Activated naive CD4-positive, alpha-beta T cell treated with anti-CD3 and anti-CD28 coated beads, Interleukin-2, amount 50 U/mL, for 24 hours (primary cell): ENCODE results near the gene CCAR1.
"Not testable (repeated sequence)": the region's sequence is repeated elsewhere in the genome, so short reads cannot be mapped to it uniquely, and the experiment has no call there.

Experiments
- H3K27ac Mint-ChIP-seq: one replicate; pipeline ENCODE4 v1.8.0; 2021; ENCODE audit warnings: mild to moderate bottlenecking, mixed read lengths
- H3K27me3 Mint-ChIP-seq: one replicate; pipeline ENCODE4 v1.8.0; 2021; ENCODE audit warnings: mixed read lengths
- H3K36me3 Mint-ChIP-seq: one replicate; pipeline ENCODE4 v1.8.0; 2021; ENCODE audit warnings: mixed read lengths
- H3K4me1 Mint-ChIP-seq: one replicate; pipeline ENCODE4 v1.8.0; 2021; ENCODE audit warnings: mixed read lengths
- H3K4me3 Mint-ChIP-seq: one replicate; pipeline ENCODE4 v1.8.0; 2021; ENCODE audit warnings: mild to moderate bottlenecking, mixed read lengths
- H3K9me3 Mint-ChIP-seq: one replicate; pipeline ENCODE4 v1.8.0; 2021; ENCODE audit warnings: mixed read lengths

CCAR1 gene, protein sequence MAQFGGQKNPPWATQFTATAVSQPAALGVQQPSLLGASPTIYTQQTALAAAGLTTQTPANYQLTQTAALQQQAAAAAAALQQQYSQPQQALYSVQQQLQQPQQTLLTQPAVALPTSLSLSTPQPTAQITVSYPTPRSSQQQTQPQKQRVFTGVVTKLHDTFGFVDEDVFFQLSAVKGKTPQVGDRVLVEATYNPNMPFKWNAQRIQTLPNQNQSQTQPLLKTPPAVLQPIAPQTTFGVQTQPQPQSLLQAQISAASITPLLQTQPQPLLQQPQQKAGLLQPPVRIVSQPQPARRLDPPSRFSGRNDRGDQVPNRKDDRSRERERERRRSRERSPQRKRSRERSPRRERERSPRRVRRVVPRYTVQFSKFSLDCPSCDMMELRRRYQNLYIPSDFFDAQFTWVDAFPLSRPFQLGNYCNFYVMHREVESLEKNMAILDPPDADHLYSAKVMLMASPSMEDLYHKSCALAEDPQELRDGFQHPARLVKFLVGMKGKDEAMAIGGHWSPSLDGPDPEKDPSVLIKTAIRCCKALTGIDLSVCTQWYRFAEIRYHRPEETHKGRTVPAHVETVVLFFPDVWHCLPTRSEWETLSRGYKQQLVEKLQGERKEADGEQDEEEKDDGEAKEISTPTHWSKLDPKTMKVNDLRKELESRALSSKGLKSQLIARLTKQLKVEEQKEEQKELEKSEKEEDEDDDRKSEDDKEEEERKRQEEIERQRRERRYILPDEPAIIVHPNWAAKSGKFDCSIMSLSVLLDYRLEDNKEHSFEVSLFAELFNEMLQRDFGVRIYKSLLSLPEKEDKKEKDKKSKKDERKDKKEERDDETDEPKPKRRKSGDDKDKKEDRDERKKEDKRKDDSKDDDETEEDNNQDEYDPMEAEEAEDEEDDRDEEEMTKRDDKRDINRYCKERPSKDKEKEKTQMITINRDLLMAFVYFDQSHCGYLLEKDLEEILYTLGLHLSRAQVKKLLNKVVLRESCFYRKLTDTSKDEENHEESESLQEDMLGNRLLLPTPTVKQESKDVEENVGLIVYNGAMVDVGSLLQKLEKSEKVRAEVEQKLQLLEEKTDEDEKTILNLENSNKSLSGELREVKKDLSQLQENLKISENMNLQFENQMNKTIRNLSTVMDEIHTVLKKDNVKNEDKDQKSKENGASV

DNA sequence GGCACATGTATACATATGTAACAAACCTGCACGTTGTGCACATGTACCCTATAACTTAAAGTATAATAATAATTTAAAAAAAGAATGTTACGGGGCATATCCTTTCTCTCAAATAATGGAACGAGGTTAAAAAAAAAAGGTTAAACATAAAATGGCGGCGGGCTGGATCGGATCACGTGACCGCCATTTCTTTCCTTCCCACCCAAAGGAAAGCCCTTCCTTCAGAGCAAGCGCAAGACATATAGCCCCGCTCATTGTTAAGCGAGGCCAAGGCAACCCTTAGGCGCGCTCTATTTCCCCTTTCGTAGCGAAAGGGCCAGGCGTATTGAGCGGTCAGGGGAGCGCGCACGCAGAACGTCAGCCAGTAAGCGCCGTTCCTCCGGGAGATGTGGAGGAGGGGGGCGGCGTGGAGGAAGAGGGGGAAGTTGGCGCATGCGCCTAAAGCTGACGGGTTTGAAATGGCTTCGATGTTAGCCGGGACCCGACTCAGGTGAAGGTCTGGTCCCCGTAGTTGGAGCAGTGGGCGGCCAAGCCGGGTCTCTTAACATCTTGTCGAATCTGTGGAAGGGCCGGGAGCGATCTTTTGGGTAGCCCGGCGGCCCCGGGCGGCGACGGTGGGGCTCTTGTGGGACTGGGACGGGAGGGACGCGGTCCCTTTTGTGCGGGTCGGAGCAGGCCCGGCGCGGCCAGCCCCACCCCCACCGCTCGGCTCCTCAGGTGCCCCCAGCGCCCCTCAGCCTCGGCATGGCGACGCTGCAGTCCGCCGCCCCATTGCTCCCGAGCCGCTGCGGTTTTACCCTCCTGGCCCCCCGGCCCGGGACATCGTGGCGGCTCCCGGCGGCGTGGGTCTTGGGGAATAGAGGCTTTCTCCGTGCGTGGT is at the start of gene CCAR1:
Gene CCAR1, plus strand, starts transcription at position 447 of the 880 bp plus-strand sequence. CDS start 1,266 bp downstream, outside the sequence.
- H3K9me3 Mint-ChIP-seq = no peaks in the 10 kb centered on the region
- no peaks in the 10 kb centered on the region for H3K27me3 Mint-ChIP-seq
- H3K27ac Mint-ChIP-seq = peak within 1 kb of the TSS; percentile 98
- H3K36me3 Mint-ChIP-seq = peaks cover 9% of the 10 kb centered on the region
- peaks cover 14% of the 10 kb centered on the region for H3K4me1 Mint-ChIP-seq
- H3K4me3 Mint-ChIP-seq = peak within 1 kb of the TSS; percentile 94

DNA sequence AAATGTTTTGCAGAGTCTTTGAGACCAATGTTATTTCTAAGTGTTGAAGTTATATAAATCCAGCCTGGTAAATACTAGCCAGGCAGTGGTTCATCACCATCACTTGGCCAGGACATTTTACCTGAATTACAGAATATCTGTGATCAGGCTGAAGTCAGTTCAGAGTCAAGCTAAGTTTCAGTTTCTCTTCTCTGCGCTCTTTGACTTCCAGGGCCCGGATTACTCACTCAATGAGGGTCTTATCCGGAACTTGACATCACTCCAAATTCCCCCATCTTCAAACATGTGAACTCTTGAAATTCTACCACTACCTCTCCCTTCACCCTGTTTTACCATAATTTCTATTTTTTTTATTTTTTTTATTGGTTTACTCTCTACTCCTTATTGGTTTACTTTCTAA is 36.6 kb upstream of the CCAR1 start:
- no peaks in the 10 kb centered on the region for H3K27me3 Mint-ChIP-seq
- H3K27ac Mint-ChIP-seq = no peak overlapping the region
- no peaks in the 10 kb centered on the region for H3K9me3 Mint-ChIP-seq
- H3K36me3 Mint-ChIP-seq = peaks cover 20% of the 10 kb centered on the region
- no peaks in the 10 kb centered on the region for H3K4me1 Mint-ChIP-seq
- H3K4me3 Mint-ChIP-seq = no peak overlapping the region

DNA sequence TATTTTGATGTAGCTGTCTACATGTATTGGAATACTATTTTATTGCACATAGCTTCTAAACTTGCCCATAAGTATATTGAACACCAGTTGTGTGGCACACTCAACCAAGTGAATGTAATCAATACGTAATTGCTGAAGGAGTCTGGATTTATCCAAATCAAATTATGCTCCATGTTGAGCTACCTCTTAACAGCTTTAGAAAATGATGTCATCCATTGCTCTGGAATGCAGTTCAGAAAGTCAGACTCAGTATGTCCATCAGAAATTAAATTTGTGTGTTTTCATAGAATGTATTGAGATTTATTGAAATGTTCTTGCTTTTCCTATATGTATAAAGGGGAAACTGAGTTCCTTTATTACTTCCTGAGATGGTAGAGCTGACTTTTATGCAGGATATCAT is 25.0 kb upstream of the CCAR1 start:
- Mint-ChIP-seq H3K4me1 (no peaks in the 10 kb centered on the region), H3K4me3 (no peak overlapping the region), H3K36me3 (peaks cover 9% of the 10 kb centered on the region), H3K27me3 (no peaks in the 10 kb centered on the region), H3K9me3 (no peaks in the 10 kb centered on the region), H3K27ac (no peak overlapping the region)

DNA sequence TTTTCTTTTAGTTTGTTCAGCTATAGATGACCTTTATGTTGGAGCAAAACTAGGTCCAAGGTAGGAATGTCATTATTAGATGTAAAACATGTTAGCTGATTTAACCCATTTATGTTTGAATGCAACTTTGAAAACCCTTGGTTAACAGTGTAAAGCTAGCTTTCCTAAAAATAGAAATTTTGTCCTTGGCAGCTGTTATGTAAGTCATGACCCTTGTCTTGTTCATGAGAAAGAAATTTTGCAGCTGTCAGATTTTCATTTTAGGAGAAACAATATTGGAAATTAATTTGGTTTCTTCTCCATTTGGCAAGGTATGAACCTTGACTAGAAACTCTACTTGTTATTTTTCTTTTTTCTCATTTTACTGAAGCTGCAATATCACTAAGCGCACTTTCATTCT is 23.9 kb upstream of the CCAR1 start:
- H3K27me3 Mint-ChIP-seq = no peaks in the 10 kb centered on the region
- H3K4me3 Mint-ChIP-seq = no peak overlapping the region
- no peaks in the 10 kb centered on the region for H3K9me3 Mint-ChIP-seq
- H3K27ac Mint-ChIP-seq = no peak overlapping the region
- H3K4me1 Mint-ChIP-seq = no peaks in the 10 kb centered on the region
- H3K36me3 Mint-ChIP-seq = peaks cover 3% of the 10 kb centered on the region

DNA sequence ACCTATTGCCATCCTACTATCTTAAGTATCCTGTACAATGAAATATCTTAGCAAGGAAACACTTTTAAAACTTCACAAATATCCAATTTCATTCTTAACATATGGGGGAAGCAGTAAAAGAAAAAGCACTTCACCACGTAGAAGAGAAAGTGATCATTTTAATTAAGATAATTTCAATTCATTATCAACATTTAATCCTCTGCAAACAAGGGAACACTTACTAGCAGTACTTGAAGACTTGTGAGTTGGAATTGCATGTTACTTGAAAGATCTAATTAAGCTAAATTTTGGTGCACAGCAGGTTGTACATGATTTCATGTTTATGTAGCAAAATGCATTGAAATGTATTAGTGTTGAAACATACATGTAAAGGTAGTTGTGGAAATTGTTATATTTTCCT is 20.8 kb upstream of the CCAR1 start:
- Mint-ChIP-seq H3K4me1 (no peaks in the 10 kb centered on the region), H3K27ac (no peak overlapping the region), H3K4me3 (no peak overlapping the region), H3K9me3 (no peaks in the 10 kb centered on the region), H3K27me3 (no peaks in the 10 kb centered on the region), H3K36me3 (no peaks in the 10 kb centered on the region)

DNA sequence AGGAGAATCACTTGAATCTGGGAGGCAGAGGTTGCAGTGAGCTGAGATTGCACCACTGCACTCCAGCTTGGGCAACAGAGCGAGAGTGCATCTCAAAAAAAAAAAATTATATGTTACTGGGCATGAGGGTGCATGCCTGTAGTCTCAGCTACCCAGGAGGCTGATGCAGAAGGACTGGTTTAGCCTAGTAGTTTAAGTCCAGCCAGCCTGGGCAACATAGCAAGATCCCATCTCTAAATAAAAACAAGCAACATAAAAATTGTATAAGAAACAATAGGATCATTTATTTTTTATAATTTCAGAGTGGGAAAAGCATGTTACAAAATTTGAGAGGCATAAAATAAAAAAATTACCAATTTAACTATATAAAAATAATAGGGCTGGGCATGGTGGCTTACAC is 15.5 kb upstream of the CCAR1 start:
- no peak overlapping the region for H3K27ac Mint-ChIP-seq
- no peak overlapping the region for H3K4me3 Mint-ChIP-seq
- no peaks in the 10 kb centered on the region for H3K4me1 Mint-ChIP-seq
- H3K9me3 Mint-ChIP-seq = no peaks in the 10 kb centered on the region
- H3K27me3 Mint-ChIP-seq = no peaks in the 10 kb centered on the region
- no peaks in the 10 kb centered on the region for H3K36me3 Mint-ChIP-seq

DNA sequence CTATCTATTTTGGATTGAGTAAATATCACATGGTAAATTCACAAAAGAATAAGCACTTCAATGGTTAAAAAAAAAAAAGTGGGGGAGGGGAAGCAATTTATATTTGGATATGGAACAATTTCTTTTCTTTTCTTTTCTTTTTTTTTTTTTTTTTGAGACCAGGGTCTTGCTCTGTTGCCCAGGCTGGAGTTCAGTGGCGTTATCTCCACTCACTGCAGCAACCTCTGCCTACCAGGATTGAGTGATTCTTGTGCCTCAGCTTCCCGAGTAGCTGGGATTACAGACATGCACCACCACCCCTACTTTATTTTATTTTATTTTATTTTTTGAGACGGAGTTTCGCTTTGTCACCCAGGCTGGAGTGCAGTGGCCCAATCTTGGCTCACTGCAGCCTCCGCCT is 12.1 kb upstream of the CCAR1 start:
- not testable (repeated sequence) for H3K27ac Mint-ChIP-seq, H3K9me3 Mint-ChIP-seq, H3K36me3 Mint-ChIP-seq, H3K27me3 Mint-ChIP-seq, H3K4me3 Mint-ChIP-seq, H3K4me1 Mint-ChIP-seq

DNA sequence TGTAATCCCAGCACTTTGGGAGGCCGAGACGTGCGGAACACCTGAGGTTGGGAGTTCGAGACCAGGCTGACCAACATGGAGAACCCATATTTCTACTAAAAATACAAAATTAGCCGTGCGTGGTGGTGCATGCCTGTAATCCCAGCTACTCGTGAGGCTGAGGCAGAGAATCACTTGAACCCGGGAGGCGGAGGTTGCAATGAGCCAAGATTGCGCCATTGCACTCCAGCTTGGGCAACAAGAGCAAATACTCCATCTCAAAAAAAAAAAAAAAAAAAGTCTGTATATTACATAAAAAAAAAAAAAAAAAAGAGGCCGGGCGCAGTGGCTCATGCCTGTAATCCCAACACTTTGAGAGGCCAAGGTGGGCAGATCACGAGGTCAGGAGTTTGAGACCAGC is 8.0 kb upstream of the CCAR1 start:
- H3K27me3 Mint-ChIP-seq, H3K27ac Mint-ChIP-seq, H3K9me3 Mint-ChIP-seq, H3K4me1 Mint-ChIP-seq, H3K4me3 Mint-ChIP-seq, H3K36me3 Mint-ChIP-seq: not testable (repeated sequence)

DNA sequence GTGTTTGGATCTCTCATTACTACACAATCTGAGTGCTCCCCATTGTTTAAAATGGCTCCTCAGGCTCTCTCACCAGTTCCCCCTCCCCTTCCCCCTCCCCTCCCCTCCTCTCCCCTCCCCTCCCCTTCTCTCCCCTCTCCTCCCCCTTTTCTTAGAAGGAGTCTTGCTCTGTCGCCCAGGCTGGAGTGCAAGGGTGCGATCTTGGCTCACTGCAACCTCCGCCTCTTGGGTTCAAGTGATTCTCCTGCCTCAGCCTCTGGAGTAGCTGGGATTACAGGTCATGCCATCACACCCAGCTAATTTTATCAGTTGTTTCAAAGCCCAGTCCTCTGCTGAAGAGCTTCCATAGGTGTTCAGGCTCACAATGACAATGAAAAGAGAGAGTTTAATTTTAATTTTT is 3.6 kb upstream of the CCAR1 start:
- H3K36me3 Mint-ChIP-seq = peaks cover 6% of the 10 kb centered on the region
- H3K27ac Mint-ChIP-seq = no peak overlapping the region
- no peak overlapping the region for H3K4me3 Mint-ChIP-seq
- no peaks in the 10 kb centered on the region for H3K27me3 Mint-ChIP-seq
- peaks cover 6% of the 10 kb centered on the region for H3K4me1 Mint-ChIP-seq
- H3K9me3 Mint-ChIP-seq = no peaks in the 10 kb centered on the region

DNA sequence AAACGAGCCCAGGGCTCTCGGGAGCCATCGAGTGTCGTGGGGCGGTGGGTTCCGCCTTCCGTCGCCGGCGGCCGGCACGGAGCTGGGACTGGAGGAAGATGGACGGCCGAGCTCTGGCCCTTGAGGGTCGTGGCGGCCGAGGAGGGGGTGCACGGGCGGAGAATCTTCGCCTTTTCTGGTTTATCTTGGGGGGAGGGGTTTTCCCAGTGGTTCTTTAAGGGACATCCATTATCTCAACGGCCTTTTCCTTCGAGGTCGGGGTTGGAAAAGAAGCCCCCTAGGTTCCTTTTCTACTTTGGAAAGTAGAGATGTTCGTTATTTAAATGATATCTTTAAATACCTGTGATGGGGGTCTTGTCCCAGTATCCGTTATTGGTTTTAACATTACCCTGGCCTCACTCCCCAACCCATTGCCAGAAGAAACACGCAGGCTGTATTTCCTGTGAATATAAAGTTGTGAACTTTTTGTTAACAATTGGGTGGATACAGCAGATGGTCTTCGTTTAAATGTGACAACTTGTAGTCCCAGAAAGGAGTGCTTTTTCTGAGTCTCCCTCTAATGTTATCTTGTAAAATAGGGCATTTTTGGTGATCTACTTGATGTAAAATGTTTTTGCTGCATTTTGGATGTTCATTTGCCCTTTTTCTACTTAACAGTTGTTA is 765 bp downstream of the CCAR1 start:
- Mint-ChIP-seq H3K36me3 (peaks cover 12% of the 10 kb centered on the region), H3K27me3 (no peaks in the 10 kb centered on the region), H3K27ac (peak overlapping the region; percentile 98), H3K9me3 (no peaks in the 10 kb centered on the region), H3K4me3 (peak overlapping the region; percentile 94), H3K4me1 (peaks cover 14% of the 10 kb centered on the region)

DNA sequence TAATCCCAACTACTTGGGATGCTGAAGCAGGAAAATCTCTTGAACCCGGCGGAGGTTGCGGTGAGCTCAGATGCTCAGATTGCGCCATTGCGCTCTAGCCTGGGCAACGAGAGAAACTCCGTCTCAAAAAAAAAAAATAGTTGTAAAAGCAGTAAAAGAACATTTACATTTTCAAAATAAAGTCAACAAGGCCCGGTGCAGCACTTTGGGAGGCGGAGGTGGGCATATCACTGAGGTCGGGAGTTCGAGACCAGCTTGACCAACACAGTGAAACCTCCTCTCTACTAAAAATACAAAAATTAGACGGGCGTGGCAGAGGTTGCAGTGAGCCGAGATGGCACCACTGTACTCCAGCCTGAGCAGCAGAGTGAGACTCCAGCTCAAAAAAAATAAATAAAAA is 4.0 kb downstream of the CCAR1 start:
- H3K27ac Mint-ChIP-seq = no peak overlapping the region
- H3K4me3 Mint-ChIP-seq = no peak overlapping the region
- H3K36me3 Mint-ChIP-seq = peaks cover 15% of the 10 kb centered on the region
- no peaks in the 10 kb centered on the region for H3K27me3 Mint-ChIP-seq
- H3K4me1 Mint-ChIP-seq = peaks cover 25% of the 10 kb centered on the region
- H3K9me3 Mint-ChIP-seq = no peaks in the 10 kb centered on the region

DNA sequence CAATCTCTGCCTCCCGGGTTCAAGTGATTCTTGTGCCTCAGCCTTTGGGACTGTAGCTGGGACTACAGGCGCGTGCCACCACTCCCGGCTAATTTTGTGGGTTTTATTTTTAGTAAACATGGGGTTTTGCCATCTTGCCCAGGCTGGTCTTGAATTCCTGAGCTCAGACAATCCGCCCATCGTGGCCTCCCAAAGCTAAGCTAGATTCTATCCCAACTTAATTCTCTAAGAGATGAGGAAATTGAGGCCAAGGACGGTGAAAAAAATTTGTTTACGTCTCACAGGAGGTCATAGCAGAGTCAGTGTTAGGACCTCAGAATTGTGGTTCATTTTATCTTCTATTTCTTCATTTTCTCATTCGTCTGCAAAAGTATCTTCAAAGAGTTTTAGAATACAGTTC is 6.1 kb downstream of the CCAR1 start:
- H3K9me3 Mint-ChIP-seq = no peaks in the 10 kb centered on the region
- H3K4me1 Mint-ChIP-seq = peaks cover 26% of the 10 kb centered on the region
- no peaks in the 10 kb centered on the region for H3K27me3 Mint-ChIP-seq
- H3K36me3 Mint-ChIP-seq = peaks cover 12% of the 10 kb centered on the region
- H3K27ac Mint-ChIP-seq = no peak overlapping the region
- no peak overlapping the region for H3K4me3 Mint-ChIP-seq

DNA sequence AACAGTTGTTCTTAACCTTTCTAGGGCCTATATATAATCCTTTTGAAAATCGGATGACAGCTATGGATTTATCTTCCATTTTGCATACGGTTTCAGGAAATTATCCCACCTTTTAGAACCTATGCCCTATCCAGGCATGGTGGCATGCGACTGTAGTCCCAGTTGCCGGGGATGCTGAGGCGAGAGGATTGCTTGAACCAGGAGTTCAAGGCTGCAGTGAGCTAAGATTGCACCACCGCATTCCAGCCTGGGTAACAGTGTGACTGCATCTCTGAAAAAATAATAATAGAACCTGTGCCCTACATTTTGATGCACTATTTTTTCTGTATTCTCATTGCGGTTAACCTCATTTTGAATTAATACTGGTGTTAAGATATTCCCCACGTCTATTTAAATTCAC is 11.6 kb downstream of the CCAR1 start:
- H3K4me1 Mint-ChIP-seq = peaks cover 17% of the 10 kb centered on the region
- no peak overlapping the region for H3K27ac Mint-ChIP-seq
- no peaks in the 10 kb centered on the region for H3K9me3 Mint-ChIP-seq
- H3K36me3 Mint-ChIP-seq = peaks cover 12% of the 10 kb centered on the region
- no peaks in the 10 kb centered on the region for H3K27me3 Mint-ChIP-seq
- no peak overlapping the region for H3K4me3 Mint-ChIP-seq

DNA sequence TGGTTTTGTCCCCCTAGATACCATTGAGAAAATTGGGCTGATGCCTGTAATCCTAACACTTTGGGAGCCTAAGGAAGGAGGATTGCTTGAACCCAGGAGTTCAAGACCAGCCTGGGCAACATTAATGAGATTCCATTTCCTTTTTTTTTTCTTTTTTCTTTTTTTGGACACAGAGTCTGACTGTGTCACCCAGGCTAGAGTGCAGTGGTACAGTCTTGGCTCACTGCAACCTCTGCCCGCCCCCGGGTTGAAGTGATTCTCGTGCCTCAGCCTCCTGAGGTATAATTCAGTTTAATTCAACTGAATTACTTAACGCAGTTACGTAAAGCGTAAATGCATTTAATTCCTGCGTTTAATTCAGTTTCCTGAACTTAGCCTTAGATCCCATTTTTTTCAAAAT is 13.3 kb downstream of the CCAR1 start:
- Mint-ChIP-seq H3K36me3 (peaks cover 10% of the 10 kb centered on the region), H3K27me3 (no peaks in the 10 kb centered on the region), H3K4me1 (peaks cover 13% of the 10 kb centered on the region), H3K9me3 (no peaks in the 10 kb centered on the region), H3K27ac (no peak overlapping the region), H3K4me3 (no peak overlapping the region)

DNA sequence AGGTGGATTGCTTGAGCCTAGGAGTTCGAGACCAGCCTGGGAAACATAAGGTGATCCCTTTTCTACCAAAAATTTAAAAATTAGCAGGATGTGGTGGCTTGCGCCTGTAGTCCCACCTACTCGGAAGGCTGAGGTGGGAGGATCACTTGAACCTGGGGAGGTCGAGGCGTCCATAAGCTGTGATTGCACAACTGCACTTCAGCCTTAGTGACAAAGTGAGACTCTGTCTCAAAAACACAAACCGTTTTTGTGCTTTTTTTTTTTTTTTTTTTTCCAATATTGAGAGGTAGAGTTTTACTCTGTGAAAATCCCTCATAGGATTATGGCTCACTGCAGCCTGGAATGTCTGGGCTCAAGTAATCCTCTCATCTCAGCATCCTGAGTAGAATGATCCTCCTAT is 14.1 kb downstream of the CCAR1 start:
- H3K27ac Mint-ChIP-seq = no peak overlapping the region
- no peaks in the 10 kb centered on the region for H3K9me3 Mint-ChIP-seq
- no peak overlapping the region for H3K4me3 Mint-ChIP-seq
- H3K4me1 Mint-ChIP-seq = peaks cover 21% of the 10 kb centered on the region
- no peaks in the 10 kb centered on the region for H3K27me3 Mint-ChIP-seq
- H3K36me3 Mint-ChIP-seq = peaks cover 10% of the 10 kb centered on the region
